B cell (primary cell): Measurements from ENCODE around the gene PPP4C. TPM values are rescaled to one million over a fixed set of nuclear protein-coding genes. Genes with fewer than 3 reads are reported as not detected.

Source experiments
- ATAC-seq: fragments of 200-7000 bp; cut with Tn5 transposase; one replicate; pipeline ENCODE4 v1.10.0; 2021; ENCODE audit warnings: low read depth, mild to moderate bottlenecking, moderate number of reproducible peaks, moderate library complexity
- CTCF ChIA-PET: fragments of 350-600 bp; sonication (Branson Sonifier 250); formaldehyde crosslinking; loops from one replicate; lab custom pipeline; 2021; ENCODE audit warnings: antibody characterized with exemption, inconsistent platforms; lab: Charles Lee
- POLR2A ChIA-PET: fragments of 350-600 bp; sonication (Branson Sonifier 250); formaldehyde crosslinking; loops from one replicate; lab custom pipeline; 2021; ENCODE audit warnings: antibody characterized with exemption; lab: Charles Lee
- DNase-seq: peaks from one replicate; pipeline ENCODE4 v3.0.0; 2013
- H2AFZ ChIP-seq: 2 replicates; pipeline ENCODE4 v1.6.1; 2012; ENCODE audit warnings: mild to moderate bottlenecking, low read depth, low read length; ENCODE audit not compliant: insufficient read depth, poor library complexity, severe bottlenecking
- H3K27ac ChIP-seq, 2 donors: 1 replicate in 1 of 2; 2 replicates in 1 of 2; pipeline ENCODE4 v1.5.1; 2012 to 2013; ENCODE audit warnings: low read length in 2 of 2, mild to moderate bottlenecking in 2 of 2, moderate library complexity in 1 of 2
- H3K27me3 ChIP-seq, 4 experiments: fragments of 200-600 bp in 1 of 4; sonication (generic) in 1 of 4; replicated peaks in 1 of 4; 1 replicate in 2 of 4; 2 replicates in 2 of 4; pipeline versions ENCODE4 v1.6.1 to v1.7.0; 2013 to 2016; ENCODE audit warnings: low read length in 3 of 4, mild to moderate bottlenecking in 2 of 4, mixed read lengths in 1 of 4, moderate library complexity in 1 of 4; ENCODE audit not compliant: insufficient read depth in 4 of 4, control insufficient read depth in 3 of 4; ENCODE audit errors: control extremely low read depth in 1 of 4
- H3K36me3 ChIP-seq, 2 experiments: replicated peaks in 1 of 2; 1 replicate in 1 of 2; 2 replicates in 1 of 2; pipeline versions ENCODE4 v1.6.1 to v1.7.1; 2013; ENCODE audit warnings: low read length in 1 of 2; ENCODE audit not compliant: insufficient read depth in 2 of 2, control insufficient read depth in 1 of 2; ENCODE audit errors: control extremely low read depth in 1 of 2, extremely low read depth in 1 of 2
- H3K4me1 ChIP-seq, 2 donors: fragments of 200-600 bp in 1 of 2; sonication (generic) in 1 of 2; 1 replicate in 1 of 2; 2 replicates in 1 of 2; pipeline versions ENCODE4 v1.5.1 to v1.6.1; 2013 to 2017; ENCODE audit warnings: low read length in 2 of 2; ENCODE audit not compliant: control insufficient read depth in 2 of 2, insufficient read depth in 2 of 2
- H3K4me2 ChIP-seq: replicated peaks from 2 replicates; pipeline ENCODE3; 2012; ENCODE audit warnings: mild to moderate bottlenecking, low read depth, low read length; ENCODE audit not compliant: poor library complexity, severe bottlenecking
- H3K4me3 ChIP-seq, 5 experiments: fragments of 200-600 bp in 1 of 5; sonication (generic) in 1 of 5; 1 replicate in 3 of 5; 2 replicates in 2 of 5; pipeline versions ENCODE4 v1.5.1 to v1.7.0; 2011 to 2016; ENCODE audit warnings: low read length in 4 of 5, mild to moderate bottlenecking in 4 of 5, low read depth in 2 of 5, control low read depth in 1 of 5, moderate library complexity in 1 of 5; ENCODE audit not compliant: insufficient read depth in 1 of 5; ENCODE audit errors: control extremely low read depth in 1 of 5, extremely low read depth in 1 of 5
- H3K79me2 ChIP-seq: fragments of 200-600 bp; sonication (generic); one replicate; pipeline ENCODE4 v1.6.0; 2016; ENCODE audit warnings: low read length; ENCODE audit not compliant: control insufficient read depth, insufficient read depth
- H3K9ac ChIP-seq: fragments of 200-600 bp; sonication (generic); 2 replicates; pipeline ENCODE4 v1.6.1; 2017; ENCODE audit warnings: mild to moderate bottlenecking, low read length, moderate library complexity
- H3K9me3 ChIP-seq, 3 donors: one replicate each; pipeline versions ENCODE4 v1.6.1 to v1.7.1; 2013; ENCODE audit warnings: low read length in 2 of 3; ENCODE audit not compliant: control insufficient read depth in 2 of 3, insufficient read depth in 1 of 3; ENCODE audit errors: control extremely low read depth in 1 of 3
- H4K20me1 ChIP-seq: 2 replicates; pipeline ENCODE4 v1.6.0; 2012; ENCODE audit warnings: mild to moderate bottlenecking, low read length; ENCODE audit not compliant: insufficient read depth, control insufficient read depth, poor library complexity, severe bottlenecking
- H3K27ac Mint-ChIP-seq: one replicate; pipeline ENCODE4 v1.8.0; 2021; ENCODE audit warnings: mixed read lengths
- H3K27me3 Mint-ChIP-seq: one replicate; pipeline ENCODE4 v1.8.0; 2021; ENCODE audit warnings: mixed read lengths
- H3K4me1 Mint-ChIP-seq: one replicate; pipeline ENCODE4 v1.8.0; 2021; ENCODE audit warnings: mixed read lengths
- H3K4me3 Mint-ChIP-seq: one replicate; pipeline ENCODE4 v1.8.0; 2021; ENCODE audit warnings: mixed read lengths
- H3K9me3 Mint-ChIP-seq: one replicate; pipeline ENCODE4 v1.8.0; 2022; ENCODE audit warnings: mixed read lengths; ENCODE audit not compliant: insufficient read depth
- EZH2 ChIP-seq: IDR thresholded peaks from 2 replicates; pipeline ENCODE4 v1.6.1; 2012; ENCODE audit warnings: borderline replicate concordance, low read depth, mild to moderate bottlenecking, moderate library complexity, low read length; ENCODE audit not compliant: insufficient read depth, poor library complexity, severe bottlenecking
- WGBS: methylation state at CpG from one replicate; pipeline ENCODE4 v1.1.5; 2013; ENCODE audit warnings: missing lambda C conversion rate; ENCODE audit not compliant: insufficient coverage; 5-methylcytosine and 5-hydroxymethylcytosine counted together
- intact Hi-C: fragments of 100-400 bp; cut with micrococcal nuclease; formaldehyde crosslinking; loops from one replicate; pipeline ENCODE4 v1.10.0; 2022
- polyA plus RNA-seq: library from polyadenylated mRNA; depleted of rRNA; stranded (reverse); fragments of >200 nt; gene quantifications from 2 replicates; pipeline ENCODE4 v1.2.3, GENCODE V29; 2012
- total RNA-seq, 2 donors: library from RNA; stranded (reverse); fragments of 120-200 nt in 1 of 2; gene quantifications; 1 replicate in 1 of 2; 2 replicates in 1 of 2; pipeline versions ENCODE4 v1.2.3 to v1.2.4, GENCODE V29; 2013 to 2022
- TF ChIP-seq, protein P1 (sequence below): fragments of 200-600 bp; IDR thresholded peaks from one replicate; pipeline ENCODE4 v1.8.0; 2022; ENCODE audit warnings: antibody characterized with exemption, mild to moderate bottlenecking

Gene PPP4C
- total and polyA plus RNA-seq, 2 donors (not counting 1 experiment from before 2014, with no cell fraction given): 93.3 to 106 TPM

DNA sequence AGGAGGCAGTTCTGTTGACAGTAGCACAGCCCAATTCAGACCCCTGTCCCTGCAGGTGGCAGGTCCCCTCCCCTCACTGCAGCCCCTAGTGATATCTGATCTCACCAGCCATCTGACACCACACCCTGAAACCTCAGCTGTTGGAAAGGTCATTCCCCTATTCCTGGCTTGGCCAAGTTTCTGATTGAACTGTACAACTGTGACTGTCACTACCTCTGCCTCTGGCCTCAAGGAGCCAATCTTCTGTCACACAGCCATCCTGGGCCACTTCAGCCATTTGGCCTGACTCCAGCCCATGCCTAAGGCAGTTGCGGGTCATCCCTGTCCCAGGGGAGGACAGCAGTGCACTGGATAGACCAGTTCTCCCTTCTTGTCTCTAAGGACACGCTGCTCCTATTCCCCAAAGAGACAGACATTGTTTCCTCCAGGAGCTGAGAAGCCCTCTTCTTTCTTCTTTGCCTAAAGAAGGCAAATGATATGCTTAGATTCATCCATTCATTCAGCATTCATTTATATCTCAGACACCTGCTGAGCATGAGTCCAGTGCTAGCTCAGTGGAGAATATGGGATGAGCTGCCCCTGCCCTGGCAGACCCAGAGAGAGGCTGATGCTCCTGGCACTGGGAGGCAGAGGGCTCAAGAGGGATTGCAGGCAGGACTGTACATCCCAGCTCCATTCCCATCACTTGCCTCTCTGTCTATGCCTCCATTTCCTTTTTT, 14.8 kb upstream of the PPP4C start:
- Mint-ChIP-seq H3K9me3 (no peaks in the 10 kb centered on the region), H3K4me1 (peaks cover 8% of the 10 kb centered on the region), H3K27me3 (no peaks in the 10 kb centered on the region), H3K4me3 (no peak overlapping the region), H3K27ac (peak overlapping the region; percentile 42)
- Histone ChIP-seq H3K4me3 (no peak overlapping the region), H3K27me3 (no peaks in the 10 kb centered on the region), H3K4me1 (peaks cover 6 to 15% of the 10 kb centered on the region in 2 donors), H2AFZ (no peak overlapping the region), H3K79me2 (peaks cover 23% of the 10 kb centered on the region), H3K27ac (no peak overlapping the region), H3K9ac (no peak overlapping the region), H4K20me1 (peaks cover 3% of the 10 kb centered on the region), H3K36me3 (no peaks in the 10 kb centered on the region), H3K9me3 (no peaks in the 10 kb centered on the region), H3K4me2 (no peak overlapping the region)
- CTCF ChIA-PET: no interaction called here
- no peak for DNase-seq
- ATAC-seq: no peak
- intact Hi-C loops: loop anchor here (10.0 kb wide), 2 partner anchors 314 to 634 kb away; partner anchors contain the start of genes MYL11, SRCAP and TBC1D10B
- 100% methylated on average over 1 of the region's 2 CpGs for WGBS
- TF ChIP-seq EZH2: no peak
- TF ChIP-seq, protein P1, sequence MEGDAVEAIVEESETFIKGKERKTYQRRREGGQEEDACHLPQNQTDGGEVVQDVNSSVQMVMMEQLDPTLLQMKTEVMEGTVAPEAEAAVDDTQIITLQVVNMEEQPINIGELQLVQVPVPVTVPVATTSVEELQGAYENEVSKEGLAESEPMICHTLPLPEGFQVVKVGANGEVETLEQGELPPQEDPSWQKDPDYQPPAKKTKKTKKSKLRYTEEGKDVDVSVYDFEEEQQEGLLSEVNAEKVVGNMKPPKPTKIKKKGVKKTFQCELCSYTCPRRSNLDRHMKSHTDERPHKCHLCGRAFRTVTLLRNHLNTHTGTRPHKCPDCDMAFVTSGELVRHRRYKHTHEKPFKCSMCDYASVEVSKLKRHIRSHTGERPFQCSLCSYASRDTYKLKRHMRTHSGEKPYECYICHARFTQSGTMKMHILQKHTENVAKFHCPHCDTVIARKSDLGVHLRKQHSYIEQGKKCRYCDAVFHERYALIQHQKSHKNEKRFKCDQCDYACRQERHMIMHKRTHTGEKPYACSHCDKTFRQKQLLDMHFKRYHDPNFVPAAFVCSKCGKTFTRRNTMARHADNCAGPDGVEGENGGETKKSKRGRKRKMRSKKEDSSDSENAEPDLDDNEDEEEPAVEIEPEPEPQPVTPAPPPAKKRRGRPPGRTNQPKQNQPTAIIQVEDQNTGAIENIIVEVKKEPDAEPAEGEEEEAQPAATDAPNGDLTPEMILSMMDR: no peak
- POLR2A ChIA-PET: no interaction called here
